Measurements from ENCODE around the gene FKBP5. TPM values are rescaled to one million over a fixed set of nuclear protein-coding genes. Genes with fewer than 3 reads are reported as not detected.

FKBP5 gene
- total RNA-seq, 2 experiments from 2014 or later, result 42.5 to 79.1 TPM

GRCh38 chr6:35592178-35592577 lies 96.5 kb downstream of the FKBP5 start:
- no peak overlapping the region for H2AFZ ChIP-seq (ENCODE audit: low read length)
- POLR2A ChIA-PET, result interaction anchor here (0.9 to 1.0 kb wide), 4 partner anchors 9 to 40 kb away, joined by 3 to 5 read pairs (median 4); no protein-coding TSS in a partner anchor
- H3K36me3 ChIP-seq (ENCODE audit: insufficient read depth, low read length), result peaks cover 91% of the 10 kb centered on the region
- intact Hi-C loops (cut with micrococcal nuclease; ENCODE audit: unreplicated experiment), result no loop called here
- H3K4me3 ChIP-seq (ENCODE audit: low read depth, low read length, poor library complexity, severe bottlenecking), result no peak overlapping the region
- no peaks in the 10 kb centered on the region for H3K9me3 ChIP-seq (ENCODE audit: low read length)
- CTCF ChIA-PET (ENCODE audit: unreplicated experiment), result interaction anchor here (1.2 kb wide), 1 partner anchor 144 kb away, joined by 3 read pairs; no protein-coding TSS in a partner anchor
- no peaks in the 10 kb centered on the region for H4K20me1 ChIP-seq (ENCODE audit: insufficient read depth, low read length)
- H3K9me2 ChIP-seq (ENCODE audit: insufficient read depth, low read length), result no peaks in the 10 kb centered on the region
- no peak overlapping the region for H3K4me2 ChIP-seq (ENCODE audit: low read length)
- DNase-seq (ENCODE audit: low spot score), result no peak
- H3K27ac ChIP-seq (ENCODE audit: low read depth, low read length, poor library complexity, severe bottlenecking), result no peak overlapping the region
- BruUV-seq (replicated peaks), result no TSS peak
- no peak for TF ChIP-seq CTCF (conservative IDR thresholded peaks at IDR 0.05; ENCODE audit: low read length)
- no peak for TF ChIP-seq EZH2phosphoT487 (IDR thresholded peaks at IDR 0.05; ENCODE audit: borderline replicate concordance, low read depth, low read length)
- no peaks in the 10 kb centered on the region for H3K79me2 ChIP-seq (ENCODE audit: insufficient read depth, low read depth, low read length)
- no peaks in the 10 kb centered on the region for H3K4me1 ChIP-seq (ENCODE audit: insufficient read depth, low read length, poor library complexity, severe bottlenecking)

GRCh38 chr6:35590622-35591066 lies 98.1 kb downstream of the FKBP5 start:
- no peak for DNase-seq (ENCODE audit: low spot score)
- intact Hi-C loops (cut with micrococcal nuclease; ENCODE audit: unreplicated experiment), result no loop called here
- no peaks in the 10 kb centered on the region for H3K4me1 ChIP-seq (ENCODE audit: insufficient read depth, low read length, poor library complexity, severe bottlenecking)
- no peak overlapping the region for H3K27ac ChIP-seq (ENCODE audit: low read depth, low read length, poor library complexity, severe bottlenecking)
- H2AFZ ChIP-seq (ENCODE audit: low read length), result no peak overlapping the region
- no peak overlapping the region for H3K4me3 ChIP-seq (ENCODE audit: low read depth, low read length, poor library complexity, severe bottlenecking)
- H3K9me3 ChIP-seq (ENCODE audit: low read length), result no peaks in the 10 kb centered on the region
- no TSS peak for BruUV-seq (replicated peaks)
- ChIA-PET CTCF (ENCODE audit: unreplicated experiment) (interaction anchor here (0.9 kb wide), 1 partner anchor 147 kb away, joined by 4 read pairs; the partner anchor contains the start of gene ARMC12), POLR2A (interaction anchor here (0.6 to 1.6 kb wide), 5 partner anchors 12 to 149 kb away, joined by 3 to 8 read pairs (median 4); no protein-coding TSS in a partner anchor)
- H3K9me2 ChIP-seq (ENCODE audit: insufficient read depth, low read length), result no peaks in the 10 kb centered on the region
- no peak overlapping the region for H3K4me2 ChIP-seq (ENCODE audit: low read length)
- no peaks in the 10 kb centered on the region for H4K20me1 ChIP-seq (ENCODE audit: insufficient read depth, low read length)
- no peak for TF ChIP-seq EZH2phosphoT487 (IDR thresholded peaks at IDR 0.05; ENCODE audit: borderline replicate concordance, low read depth, low read length)
- no peak for TF ChIP-seq CTCF (conservative IDR thresholded peaks at IDR 0.05; ENCODE audit: low read length)
- H3K36me3 ChIP-seq (ENCODE audit: insufficient read depth, low read length), result peaks cover 91% of the 10 kb centered on the region
- H3K79me2 ChIP-seq (ENCODE audit: insufficient read depth, low read depth, low read length), result no peaks in the 10 kb centered on the region

- Histone ChIP-seq H3K4me1 (ENCODE audit: insufficient read depth, low read length, poor library complexity, severe bottlenecking) (no peaks in the 10 kb centered on the region), H3K9me3 (ENCODE audit: low read length) (no peaks in the 10 kb centered on the region), H4K20me1 (ENCODE audit: insufficient read depth, low read length) (no peaks in the 10 kb centered on the region), H3K79me2 (ENCODE audit: insufficient read depth, low read depth, low read length) (no peaks in the 10 kb centered on the region), H3K27ac (ENCODE audit: low read depth, low read length, poor library complexity, severe bottlenecking) (no peak overlapping the region), H3K9me2 (ENCODE audit: insufficient read depth, low read length) (no peaks in the 10 kb centered on the region), H3K4me3 (ENCODE audit: low read depth, low read length, poor library complexity, severe bottlenecking) (no peak overlapping the region), H2AFZ (ENCODE audit: low read length) (no peak overlapping the region), H3K36me3 (ENCODE audit: insufficient read depth, low read length) (peaks cover 90% of the 10 kb centered on the region), H3K4me2 (ENCODE audit: low read length) (no peak overlapping the region)
- intact Hi-C loops (cut with micrococcal nuclease; ENCODE audit: unreplicated experiment), result no loop called here
- no TSS peak for BruUV-seq (replicated peaks)
- ChIA-PET POLR2A (interaction anchor here (1.6 kb wide), 1 partner anchor 13 kb away, joined by 8 read pairs; no protein-coding TSS in a partner anchor), CTCF (ENCODE audit: unreplicated experiment) (interaction anchor here (1.1 kb wide), 1 partner anchor 139 kb away, joined by 3 read pairs; no protein-coding TSS in a partner anchor)
- no peak for TF ChIP-seq EZH2phosphoT487 (IDR thresholded peaks at IDR 0.05; ENCODE audit: borderline replicate concordance, low read depth, low read length)
- TF ChIP-seq CTCF (conservative IDR thresholded peaks at IDR 0.05; ENCODE audit: low read length), result no peak
- DNase-seq (ENCODE audit: low spot score), result no peak
Measured at GRCh38 chr6:35589904-35590303, 98.8 kb downstream of the FKBP5 start.
